IMR-90 (cell line): ENCODE measurements around the gene SLC30A1. TPM values are rescaled to one million over a fixed set of nuclear protein-coding genes. Genes with fewer than 3 reads are reported as not detected.
"Not testable (repeated sequence)": the region's sequence is repeated elsewhere in the genome, so short reads cannot be mapped to it uniquely, and the experiment has no call there.

Experiments used
- ATAC-seq: fragments of 200-7000 bp; cut with Tn5 transposase; 2 replicates; pipeline ENCODE4 v1.9.1; 2020; ENCODE audit warnings: low read depth, mild to moderate bottlenecking, moderate library complexity
- BruUV-seq: library from RNA; stranded (reverse); fragments of 400-500 nt; replicated peaks from 2 replicates; lab custom pipeline; 2021; lab: Mats Ljungman, UMichigan
- CTCF ChIA-PET: fragments of 300-600 bp; formaldehyde crosslinking; extraction: SDS; loops from one replicate; lab custom pipeline; 2021; ENCODE audit warnings: antibody characterized with exemption; lab: Yijun Ruan, JAX
- POLR2A ChIA-PET: fragments of 300-600 bp; sonication (Branson Sonifier 250); formaldehyde crosslinking; loops from one replicate; lab custom pipeline; 2022; ENCODE audit warnings: antibody characterized with exemption; ENCODE audit not compliant: unreplicated experiment; lab: Charles Lee
- DNase-seq: peaks from one replicate; pipeline ENCODE4 v3.0.0; 2013
- H2AFZ ChIP-seq: replicated peaks from 2 replicates; pipeline ENCODE3; 2013; ENCODE audit warnings: low read length, mild to moderate bottlenecking; ENCODE audit not compliant: poor library complexity
- H2AK5ac ChIP-seq: 2 replicates; pipeline ENCODE4 v1.6.1; 2013; ENCODE audit warnings: low read depth, low read length, inconsistent platforms
- H2AK9ac ChIP-seq: replicated peaks from 2 replicates; pipeline ENCODE3; 2013; ENCODE audit warnings: mild to moderate bottlenecking, low read depth, low read length, moderate library complexity; ENCODE audit not compliant: poor library complexity
- H2BK120ac ChIP-seq: 2 replicates; pipeline ENCODE4 v1.6.1; 2013; ENCODE audit warnings: low read depth, low read length, inconsistent platforms
- H2BK15ac ChIP-seq: 3 replicates; pipeline ENCODE4 v1.6.1; 2013; ENCODE audit warnings: low read depth, low read length, inconsistent platforms
- H2BK20ac ChIP-seq: 2 replicates; pipeline ENCODE4 v1.6.1; 2013; ENCODE audit warnings: low read depth, mild to moderate bottlenecking, inconsistent platforms, low read length, moderate library complexity
- H2BK5ac ChIP-seq: 2 replicates; pipeline ENCODE4 v1.6.1; 2013; ENCODE audit warnings: mild to moderate bottlenecking, low read depth, low read length, inconsistent platforms; ENCODE audit not compliant: poor library complexity, severe bottlenecking
- H3K14ac ChIP-seq: replicated peaks from 2 replicates; pipeline ENCODE4 v1.6.1; 2013; ENCODE audit warnings: low read depth, low read length, inconsistent platforms
- H3K18ac ChIP-seq: 2 replicates; pipeline ENCODE4 v1.6.1; 2013; ENCODE audit warnings: low read depth, low read length, control low read depth
- H3K23ac ChIP-seq: 2 replicates; pipeline ENCODE4 v1.6.1; 2013; ENCODE audit warnings: low read depth, low read length, inconsistent platforms
- H3K27ac ChIP-seq: 2 replicates; pipeline ENCODE4 v1.5.1; 2013; ENCODE audit warnings: mild to moderate bottlenecking, control low read depth, low read length; ENCODE audit not compliant: insufficient read depth
- H3K27me3 ChIP-seq: 2 replicates; pipeline ENCODE4 v1.6.1; 2013; ENCODE audit warnings: low read length; ENCODE audit not compliant: control insufficient read depth, insufficient read depth
- H3K36me3 ChIP-seq: 2 replicates; pipeline ENCODE4 v1.6.1; 2013; ENCODE audit warnings: low read length, mixed read lengths; ENCODE audit not compliant: control insufficient read depth, insufficient read depth
- H3K4ac ChIP-seq: 2 replicates; pipeline ENCODE4 v1.6.1; 2013; ENCODE audit warnings: low read depth, low read length, inconsistent platforms
- H3K4me1 ChIP-seq: 2 replicates; pipeline ENCODE4 v1.6.1; 2013; ENCODE audit warnings: low read length, mixed read lengths; ENCODE audit not compliant: control insufficient read depth, insufficient read depth
- H3K4me2 ChIP-seq: 2 replicates; pipeline ENCODE4 v1.6.1; 2013; ENCODE audit warnings: low read depth, mild to moderate bottlenecking, control low read depth, low read length, moderate library complexity
- H3K4me3 ChIP-seq: 2 replicates; pipeline ENCODE4 v1.5.1; 2013; ENCODE audit warnings: low read depth, mild to moderate bottlenecking, control low read depth, low read length, moderate library complexity; ENCODE audit not compliant: insufficient read depth
- H3K56ac ChIP-seq: 2 replicates; pipeline ENCODE4 v1.6.1; 2013; ENCODE audit warnings: low read length, inconsistent platforms; ENCODE audit not compliant: insufficient read depth; ENCODE audit errors: extremely low read depth
- H3K79me1 ChIP-seq, 2 experiments: 2 replicates each; pipeline ENCODE4 v1.6.1; 2013; ENCODE audit warnings: low read length in 2 of 2, inconsistent platforms in 1 of 2, low read depth in 1 of 2
- H3K9ac ChIP-seq: 2 replicates; pipeline ENCODE4 v1.6.1; 2013; ENCODE audit warnings: low read depth, low read length, control low read depth
- H3K9me1 ChIP-seq: 2 replicates; pipeline ENCODE4 v1.6.1; 2013; ENCODE audit warnings: low read length, inconsistent platforms; ENCODE audit not compliant: insufficient read depth
- H3K9me3 ChIP-seq: 2 replicates; pipeline ENCODE4 v1.6.1; 2013; ENCODE audit warnings: low read length; ENCODE audit not compliant: control insufficient read depth, insufficient read depth
- H4K20me1 ChIP-seq: 2 replicates; pipeline ENCODE4 v1.6.1; 2013; ENCODE audit warnings: low read length, inconsistent platforms; ENCODE audit not compliant: insufficient read depth
- H4K5ac ChIP-seq: 2 replicates; pipeline ENCODE4 v1.6.1; 2013; ENCODE audit warnings: mild to moderate bottlenecking, low read depth, low read length, control low read depth
- H4K8ac ChIP-seq, 2 experiments: 2 replicates each; pipeline ENCODE4 v1.6.1; 2013; ENCODE audit warnings: low read depth in 2 of 2, low read length in 2 of 2, control low read depth in 1 of 2, inconsistent platforms in 1 of 2
- H4K91ac ChIP-seq: 2 replicates; pipeline ENCODE4 v1.6.1; 2013; ENCODE audit warnings: low read depth, low read length, inconsistent platforms; ENCODE audit not compliant: insufficient read depth
- CTCF ChIP-seq: conservative IDR thresholded peaks from 2 replicates; pipeline ENCODE4 v1.5.1; 2012; ENCODE audit warnings: mild to moderate bottlenecking, low read depth, low read length, improper control_type of control experiment
- WGBS, 2 experiments: methylation state at CpG; one replicate each; pipeline versions ENCODE4 v1.1.5 to v1.1.7; 2013; ENCODE audit warnings: missing lambda C conversion rate in 2 of 2; ENCODE audit not compliant: insufficient read length in 1 of 2; ENCODE audit errors: extremely low coverage in 2 of 2; 5-methylcytosine and 5-hydroxymethylcytosine counted together
- dilution Hi-C: fragments of 300-500 bp; cut with HindIII; formaldehyde crosslinking; loops from one replicate; pipeline ENCODE4 v1.14.3; 2018; ENCODE audit warnings: low sequenced_read_pairs; ENCODE audit not compliant: unreplicated experiment
- in situ Hi-C: fragments of 300-500 bp; cut with MboI; formaldehyde crosslinking; loops from 3 replicates; pipeline ENCODE4 v1.14.3; 2019; ENCODE audit warnings: low sequenced_read_pairs, inconsistent platforms, mixed read lengths
- intact Hi-C: fragments of 100-400 bp; cut with micrococcal nuclease; formaldehyde crosslinking; loops from 2 replicates; pipeline ENCODE4 v1.10.0; 2022
- polyA plus RNA-seq, 3 experiments: library from polyadenylated mRNA; depleted of rRNA; stranded (reverse); fragments of >200 nt; gene quantifications; 2 replicates each; pipeline ENCODE4 v1.2.3, GENCODE V29; 2012; ENCODE audit warnings: low replicate concordance in 1 of 3
- total RNA-seq: library from RNA; depleted of rRNA; stranded (reverse); fragments of >200 nt; gene quantifications from 2 replicates; pipeline ENCODE4 v1.2.3, GENCODE V29; 2012

The SLC30A1 gene
- total and polyA plus RNA-seq, 2 of the 4 experiments (the other 2 are of a cell fraction), result 5.4 to 8.4 TPM

DNA sequence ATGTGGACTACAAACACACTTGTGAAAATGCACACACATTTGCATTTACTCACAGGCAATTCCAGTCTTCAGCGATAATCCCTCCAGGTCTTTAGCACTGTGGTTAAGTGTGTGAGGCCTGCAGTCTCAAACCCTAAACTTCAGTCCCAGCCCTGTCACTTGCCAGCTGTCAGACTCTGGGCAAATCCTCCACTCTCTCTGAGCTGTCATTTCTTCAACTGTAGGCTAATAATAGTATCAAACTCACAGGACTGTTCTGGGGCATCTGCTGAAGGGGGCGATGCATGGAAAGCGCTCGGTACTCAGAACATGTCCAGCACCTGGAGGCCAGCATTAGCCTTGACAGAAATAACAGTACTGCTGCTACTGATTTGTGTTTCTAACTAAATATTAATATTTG, 48.3 kb upstream of the SLC30A1 start (continued):
- no peak for TF ChIP-seq CTCF

GRCh38 chr1:211625866-211626265, 46.9 kb upstream of the SLC30A1 start:
- H3K27me3 ChIP-seq, H3K56ac ChIP-seq, H3K14ac ChIP-seq, H4K8ac ChIP-seq, CTCF ChIA-PET, H3K9me3 ChIP-seq, DNase-seq, BruUV-seq, H3K27ac ChIP-seq, dilution Hi-C loops, ATAC-seq, H3K79me1 ChIP-seq, H2BK5ac ChIP-seq, H3K4me1 ChIP-seq, H3K23ac ChIP-seq, H4K20me1 ChIP-seq, H3K36me3 ChIP-seq, H3K4me3 ChIP-seq, H4K91ac ChIP-seq, POLR2A ChIA-PET, H2AFZ ChIP-seq, H4K5ac ChIP-seq, H2BK120ac ChIP-seq, in situ Hi-C loops, H3K18ac ChIP-seq, H2AK5ac ChIP-seq, H3K9ac ChIP-seq, H3K4ac ChIP-seq, H2AK9ac ChIP-seq, H3K4me2 ChIP-seq, H2BK15ac ChIP-seq, H2BK20ac ChIP-seq, H3K9me1 ChIP-seq: not testable (repeated sequence)
- no CpG with 5 or more reads among the region's 7 CpGs for WGBS, 2 experiments
- intact Hi-C loops, result loop anchor here (1.0 kb wide), 1 partner anchor 111 kb away; no protein-coding TSS in a partner anchor
